ENCODE data around the gene ABCA2. TPM values are rescaled to one million over a fixed set of nuclear protein-coding genes. Genes with fewer than 3 reads are reported as not detected.
A peak's percentile ranks its signal among the peaks of the same experiment; 100 is the strongest.

Gene ABCA2
- total and polyA plus RNA-seq, 4 donors = 2.9 to 15.2 (median 12.3) TPM

GRCh38 chr9:137029058-137029936 lies 1.3 kb upstream of the ABCA2 start:
- H3K27ac ChIP-seq (ENCODE audit: low read depth in 1 of 2, low read length in 2 of 2) = peak overlapping the region; percentile 25 to 53
- peak overlapping the region in 1 of 3 donors; percentile 72 for H3K4me3 ChIP-seq (ENCODE audit: low read depth in 1 of 3, low read length in 3 of 3)
- DNase-seq (ENCODE audit: low spot score) = peak; percentile 88
- TF ChIP-seq TAF1 (conservative IDR thresholded peaks at IDR 0.05) (no peak), NR2F2 (IDR thresholded peaks at IDR 0.05) (peak; percentile 60), GABPA (IDR thresholded peaks at IDR 0.05 in 1 of 2, conservative IDR thresholded peaks at IDR 0.05 in 1 of 2) (no peak), RAD21 (IDR thresholded peaks at IDR 0.05) (peak; percentile 41 to 77), HNF4G (IDR thresholded peaks at IDR 0.05) (no peak), JUND (IDR thresholded peaks at IDR 0.05) (no peak), EGR1 (IDR thresholded peaks at IDR 0.05; ENCODE audit: low read depth in 2 of 2) (no peak), FOXA1 (IDR thresholded peaks at IDR 0.05) (no peak), CTCF (IDR thresholded peaks at IDR 0.05; ENCODE audit: low read depth, low read length, missing input control) (peak; percentile 80), SP1 (IDR thresholded peaks at IDR 0.05) (peak; percentile 9), HNF4A (conservative IDR thresholded peaks at IDR 0.05) (no peak), RXRA (IDR thresholded peaks at IDR 0.05) (no peak)
- TF ChIP-seq, protein P1, sequence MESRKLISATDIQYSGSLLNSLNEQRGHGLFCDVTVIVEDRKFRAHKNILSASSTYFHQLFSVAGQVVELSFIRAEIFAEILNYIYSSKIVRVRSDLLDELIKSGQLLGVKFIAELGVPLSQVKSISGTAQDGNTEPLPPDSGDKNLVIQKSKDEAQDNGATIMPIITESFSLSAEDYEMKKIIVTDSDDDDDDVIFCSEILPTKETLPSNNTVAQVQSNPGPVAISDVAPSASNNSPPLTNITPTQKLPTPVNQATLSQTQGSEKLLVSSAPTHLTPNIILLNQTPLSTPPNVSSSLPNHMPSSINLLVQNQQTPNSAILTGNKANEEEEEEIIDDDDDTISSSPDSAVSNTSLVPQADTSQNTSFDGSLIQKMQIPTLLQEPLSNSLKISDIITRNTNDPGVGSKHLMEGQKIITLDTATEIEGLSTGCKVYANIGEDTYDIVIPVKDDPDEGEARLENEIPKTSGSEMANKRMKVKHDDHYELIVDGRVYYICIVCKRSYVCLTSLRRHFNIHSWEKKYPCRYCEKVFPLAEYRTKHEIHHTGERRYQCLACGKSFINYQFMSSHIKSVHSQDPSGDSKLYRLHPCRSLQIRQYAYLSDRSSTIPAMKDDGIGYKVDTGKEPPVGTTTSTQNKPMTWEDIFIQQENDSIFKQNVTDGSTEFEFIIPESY (IDR thresholded peaks at IDR 0.05) = no peak
- 31% methylated on average over 19 of the region's 19 CpGs for WGBS
- H3K4me1 ChIP-seq (ENCODE audit: control insufficient read depth in 4 of 4, insufficient read depth in 4 of 4, low read length in 3 of 4) = peaks cover 28 to 51% (median 35%) of the 10 kb centered on the region in 4 donors
- H3K36me3 ChIP-seq (ENCODE audit: control insufficient read depth in 4 of 4, insufficient read depth in 3 of 4, low read depth in 1 of 4, low read length in 3 of 4) = no peaks in the 10 kb centered on the region
- no peak overlapping the region for H3K9ac ChIP-seq (ENCODE audit: low read depth in 1 of 2, low read length in 2 of 2)
- no peaks in the 10 kb centered on the region for H3K27me3 ChIP-seq (ENCODE audit: control insufficient read depth in 4 of 4, insufficient read depth in 4 of 4, low read length in 3 of 4)
- H3K9me3 ChIP-seq (ENCODE audit: control insufficient read depth in 4 of 4, low read length in 3 of 4) = no peaks in the 10 kb centered on the region

- under 1% methylated on average over 98 of the region's 98 CpGs for WGBS
- Histone ChIP-seq H3K9ac (ENCODE audit: low read depth in 1 of 2, low read length in 2 of 2) (peak overlapping the region; percentile 23 to 55), H3K27ac (ENCODE audit: low read depth in 1 of 2, low read length in 2 of 2) (peak overlapping the region in 1 of 2 donors; percentile 25), H3K9me3 (ENCODE audit: control insufficient read depth in 4 of 4, low read length in 3 of 4) (no peaks in the 10 kb centered on the region), H3K4me1 (ENCODE audit: control insufficient read depth in 4 of 4, insufficient read depth in 4 of 4, low read length in 3 of 4) (peaks cover 33 to 58% (median 42%) of the 10 kb centered on the region in 4 donors), H3K36me3 (ENCODE audit: control insufficient read depth in 4 of 4, insufficient read depth in 3 of 4, low read depth in 1 of 4, low read length in 3 of 4) (no peaks in the 10 kb centered on the region), H3K4me3 (ENCODE audit: low read depth in 1 of 3, low read length in 3 of 3) (peak overlapping the region in 2 of 3 donors; percentile 53 to 72), H3K27me3 (ENCODE audit: control insufficient read depth in 4 of 4, insufficient read depth in 4 of 4, low read length in 3 of 4) (no peaks in the 10 kb centered on the region)
- DNase-seq (ENCODE audit: low spot score) = peak; percentile 71
- no peak for TF ChIP-seq MAX (IDR thresholded peaks at IDR 0.05)
- peak; percentile 51 for TF ChIP-seq CTCF (IDR thresholded peaks at IDR 0.05; ENCODE audit: low read depth, low read length, missing input control)
- no peak for TF ChIP-seq NR2F2 (IDR thresholded peaks at IDR 0.05)
- no peak for TF ChIP-seq TAF1 (conservative IDR thresholded peaks at IDR 0.05)
- TF ChIP-seq RAD21 (IDR thresholded peaks at IDR 0.05) = peak in 1 of 2 donors; percentile 18
- no peak for TF ChIP-seq GABPA (IDR thresholded peaks at IDR 0.05 in 1 of 2, conservative IDR thresholded peaks at IDR 0.05 in 1 of 2)
Observed at GRCh38 chr9:137028263-137029057, 423 bp upstream of the ABCA2 start.

Data from liver (tissue), 9 donors.